SU-DHL-6 (cell line): ENCODE data around the gene STPG2.

Experiments used
- EZH2phosphoT487 ChIP-seq: fragments of 200-600 bp; sonication (generic), shearing (Covaris generic); conservative IDR thresholded peaks from 2 replicates; pipeline ENCODE4 v1.6.1; 2018; ENCODE audit warnings: mild to moderate bottlenecking, antibody characterized with exemption, low read length, moderate library complexity, mixed read lengths
- TF ChIP-seq, protein P1 (sequence below): fragments of 200-600 bp; sonication (generic); IDR thresholded peaks from one replicate; pipeline ENCODE4 v1.5.1; 2017; ENCODE audit warnings: antibody characterized with exemption, mild to moderate bottlenecking, low read length, moderate library complexity; ENCODE audit not compliant: insufficient read depth, poor library complexity, severe bottlenecking

DNA sequence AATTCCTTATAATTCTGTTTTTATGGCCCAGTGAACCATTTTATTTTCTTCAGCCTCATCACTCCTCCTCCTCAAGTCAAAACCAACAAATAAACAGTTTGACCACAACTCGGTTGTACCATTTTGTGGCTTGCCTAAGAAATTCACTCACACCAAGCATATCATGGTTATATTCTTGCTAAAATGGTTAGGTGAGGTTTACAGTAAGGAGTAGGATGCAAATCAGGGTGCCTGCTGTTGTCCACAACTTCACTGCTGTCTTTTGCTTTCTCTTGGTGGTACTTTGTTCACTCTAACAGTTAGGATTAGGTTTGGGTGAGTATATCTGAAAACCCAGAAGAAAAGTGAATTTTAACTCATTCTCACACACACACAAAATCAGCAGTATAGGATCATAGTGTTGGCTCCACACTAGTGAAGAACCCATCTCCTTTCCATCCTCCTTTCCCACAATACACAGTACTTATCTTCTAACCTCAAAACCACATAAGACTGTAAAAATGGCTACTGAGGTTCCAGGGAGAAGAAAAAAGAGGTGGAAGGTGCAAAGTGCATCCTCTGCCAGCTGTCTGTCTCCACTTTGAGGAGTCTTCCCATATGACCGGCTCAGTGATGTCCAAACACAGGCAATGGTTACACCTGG is 368.8 kb downstream of the STPG2 start:
- TF ChIP-seq, protein P1, sequence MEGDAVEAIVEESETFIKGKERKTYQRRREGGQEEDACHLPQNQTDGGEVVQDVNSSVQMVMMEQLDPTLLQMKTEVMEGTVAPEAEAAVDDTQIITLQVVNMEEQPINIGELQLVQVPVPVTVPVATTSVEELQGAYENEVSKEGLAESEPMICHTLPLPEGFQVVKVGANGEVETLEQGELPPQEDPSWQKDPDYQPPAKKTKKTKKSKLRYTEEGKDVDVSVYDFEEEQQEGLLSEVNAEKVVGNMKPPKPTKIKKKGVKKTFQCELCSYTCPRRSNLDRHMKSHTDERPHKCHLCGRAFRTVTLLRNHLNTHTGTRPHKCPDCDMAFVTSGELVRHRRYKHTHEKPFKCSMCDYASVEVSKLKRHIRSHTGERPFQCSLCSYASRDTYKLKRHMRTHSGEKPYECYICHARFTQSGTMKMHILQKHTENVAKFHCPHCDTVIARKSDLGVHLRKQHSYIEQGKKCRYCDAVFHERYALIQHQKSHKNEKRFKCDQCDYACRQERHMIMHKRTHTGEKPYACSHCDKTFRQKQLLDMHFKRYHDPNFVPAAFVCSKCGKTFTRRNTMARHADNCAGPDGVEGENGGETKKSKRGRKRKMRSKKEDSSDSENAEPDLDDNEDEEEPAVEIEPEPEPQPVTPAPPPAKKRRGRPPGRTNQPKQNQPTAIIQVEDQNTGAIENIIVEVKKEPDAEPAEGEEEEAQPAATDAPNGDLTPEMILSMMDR, result no peak
- no peak for TF ChIP-seq EZH2phosphoT487
